GM21381 (cell line): ENCODE data around the gene TRIM8.

Experiments used
- ATAC-seq: cut with Tn5 transposase; IDR thresholded peaks from one replicate; pipeline ENCODE4 v1.9.1; 2021; ENCODE audit warnings: mild to moderate bottlenecking, moderate library complexity; ENCODE audit not compliant: unreplicated experiment

Gene TRIM8

DNA sequence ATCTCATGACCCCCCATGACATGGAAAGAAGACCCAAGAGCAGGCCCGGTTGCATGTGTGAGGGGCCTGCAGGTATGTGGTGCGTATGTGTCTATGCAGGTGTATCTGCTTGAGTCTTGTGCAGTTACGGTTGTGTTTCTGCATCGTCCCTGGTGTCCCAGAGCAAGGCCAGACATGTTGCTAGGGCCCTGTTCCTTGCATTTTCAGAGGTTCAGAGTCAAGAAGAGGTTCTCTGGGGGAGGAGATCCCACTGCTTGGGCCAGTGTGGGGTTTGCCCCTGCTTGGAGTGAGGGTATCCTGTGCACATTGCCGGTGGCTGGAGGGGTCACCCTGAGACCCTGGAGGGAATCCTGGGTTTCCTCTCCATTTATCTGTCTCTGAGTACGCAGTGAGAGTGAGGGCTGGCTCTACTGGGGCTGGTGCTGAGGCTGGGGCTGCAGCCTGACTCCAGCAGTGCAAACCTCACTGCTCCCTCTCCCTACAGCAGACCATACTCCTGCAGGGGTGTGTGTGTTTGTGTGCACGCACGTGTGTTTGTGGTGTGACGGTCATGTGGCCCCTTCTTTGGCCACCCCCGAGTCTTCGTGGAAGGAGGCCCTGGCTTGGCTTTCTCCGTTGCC is 4.1 kb downstream of the TRIM8 start:
- no peak for ATAC-seq

DNA sequence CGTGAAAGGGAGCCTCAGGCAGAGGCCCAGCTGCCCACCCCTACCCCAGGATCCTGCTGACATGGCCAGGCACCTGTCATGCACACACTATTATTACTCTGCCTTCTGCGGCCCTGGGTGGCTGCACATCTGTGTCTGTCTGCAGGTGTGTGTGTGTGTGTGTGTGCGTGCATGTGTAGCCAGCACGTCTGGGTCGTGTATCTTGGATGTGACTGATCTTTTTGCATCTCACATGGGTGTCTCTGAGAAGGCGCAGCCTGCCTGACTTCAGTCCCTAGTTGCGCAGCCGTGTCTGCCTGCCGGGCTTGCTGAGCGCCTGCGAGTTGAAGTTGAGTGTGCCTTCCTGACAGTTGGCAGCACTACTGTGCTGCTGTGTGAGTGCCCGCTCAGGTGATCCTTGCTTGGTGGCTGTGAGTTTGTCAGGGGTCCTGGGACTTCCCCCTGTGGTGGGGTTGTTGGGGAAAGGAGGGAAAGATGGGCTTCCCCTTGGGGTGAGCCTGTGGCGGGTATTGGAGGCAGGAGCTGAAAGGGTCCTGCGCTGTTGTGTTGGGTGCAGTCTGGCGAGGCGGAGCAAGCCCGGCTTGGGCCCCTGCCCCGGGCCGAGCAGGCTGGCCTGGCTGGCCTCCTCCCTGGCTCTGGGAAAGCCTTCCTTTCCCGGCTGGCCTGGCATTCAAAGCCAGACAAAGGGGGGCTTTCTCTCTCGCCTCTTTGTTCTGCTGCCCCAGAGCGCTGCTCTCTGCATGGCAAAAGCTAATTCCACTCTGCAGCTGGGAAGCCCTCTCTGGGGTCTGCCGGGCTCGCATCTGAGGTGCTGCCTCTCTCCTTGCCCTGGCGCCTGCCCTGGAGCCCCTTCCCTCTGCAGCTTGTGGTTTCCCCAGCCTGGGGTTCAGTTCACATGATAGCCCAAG is 4.9 kb downstream of the TRIM8 start:
- ATAC-seq = no peak

DNA sequence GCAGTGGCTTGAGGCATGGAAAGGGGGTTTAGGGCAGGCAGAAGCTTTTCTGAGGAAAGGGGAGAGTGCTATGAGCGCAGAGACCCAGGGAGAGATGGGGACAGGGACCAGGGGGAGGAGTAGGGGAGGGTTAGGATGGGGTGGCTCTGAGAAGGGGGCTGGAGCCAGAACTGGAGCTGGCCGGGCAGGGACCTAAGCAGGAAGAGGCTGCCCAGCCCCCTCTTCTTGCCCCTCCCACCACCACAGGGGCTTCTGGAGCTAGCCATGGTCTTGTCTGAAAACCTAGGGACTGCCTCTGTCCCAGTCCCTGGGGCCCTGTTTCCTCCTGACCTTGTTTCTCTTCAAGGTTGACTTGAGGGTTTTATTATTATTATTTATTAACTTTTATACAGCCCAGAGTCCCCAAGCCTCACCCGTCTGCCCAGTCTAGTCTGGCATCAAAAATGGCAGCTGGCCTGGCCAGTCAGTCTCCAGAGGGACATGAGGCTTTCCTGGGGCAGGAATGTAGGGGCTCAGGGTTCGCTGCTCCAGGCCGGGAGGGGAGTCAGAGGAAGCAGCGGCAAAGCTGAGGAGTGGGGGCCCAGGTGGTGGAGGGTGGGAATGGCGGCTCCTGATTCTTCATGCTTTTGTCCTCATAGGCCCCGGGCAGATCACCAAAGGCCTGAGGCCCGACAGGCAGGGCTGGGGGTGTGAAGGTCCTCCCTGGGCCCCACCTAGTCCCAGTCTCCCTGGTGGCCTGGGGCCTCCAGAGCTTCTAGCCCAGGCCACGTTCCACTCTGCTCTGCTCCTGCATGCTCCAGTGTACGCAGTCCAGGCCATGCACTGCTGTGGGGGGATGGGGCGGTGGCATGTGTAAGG is 5.7 kb downstream of the TRIM8 start:
- no peak for ATAC-seq

DNA sequence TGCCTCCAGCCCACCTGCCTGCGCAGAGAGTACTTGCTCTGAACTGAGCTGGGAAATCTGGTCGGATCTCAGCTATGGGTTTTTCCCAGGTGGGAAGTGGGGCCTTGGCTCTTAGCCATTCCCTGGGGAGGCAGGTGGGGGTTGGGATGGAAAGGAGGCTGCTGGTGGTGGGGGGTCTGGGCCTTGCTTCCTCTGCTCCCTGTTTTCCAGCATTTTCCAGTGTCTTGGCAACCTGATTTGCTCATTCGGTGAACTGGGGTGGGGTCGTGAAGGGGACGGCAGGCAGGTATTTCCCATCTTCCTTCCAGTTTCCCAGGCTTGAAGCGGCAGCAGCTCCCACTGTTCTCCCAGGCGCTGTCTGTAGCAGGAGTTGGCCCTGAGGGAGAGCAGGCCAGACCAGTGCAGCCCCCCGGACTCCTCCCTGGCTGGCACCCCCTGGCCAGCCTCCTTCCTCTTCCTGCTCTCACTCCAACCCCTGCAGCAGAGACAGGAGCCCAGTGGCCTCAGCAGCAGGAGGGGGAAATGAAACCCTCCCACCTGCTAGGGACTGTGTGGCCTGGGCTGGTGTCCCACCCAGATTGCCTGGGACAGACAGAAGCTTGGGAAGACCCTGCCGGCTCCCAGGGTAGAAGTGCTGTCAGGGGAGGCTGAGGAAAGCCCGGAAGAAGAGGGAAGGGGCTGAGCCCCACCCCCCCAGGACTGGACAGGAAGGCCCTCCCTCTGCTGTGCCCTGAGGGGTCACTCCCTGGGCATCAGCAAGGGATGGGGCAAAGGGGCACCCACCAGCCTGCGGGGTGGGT is 6.6 kb downstream of the TRIM8 start:
- no peak for ATAC-seq

DNA sequence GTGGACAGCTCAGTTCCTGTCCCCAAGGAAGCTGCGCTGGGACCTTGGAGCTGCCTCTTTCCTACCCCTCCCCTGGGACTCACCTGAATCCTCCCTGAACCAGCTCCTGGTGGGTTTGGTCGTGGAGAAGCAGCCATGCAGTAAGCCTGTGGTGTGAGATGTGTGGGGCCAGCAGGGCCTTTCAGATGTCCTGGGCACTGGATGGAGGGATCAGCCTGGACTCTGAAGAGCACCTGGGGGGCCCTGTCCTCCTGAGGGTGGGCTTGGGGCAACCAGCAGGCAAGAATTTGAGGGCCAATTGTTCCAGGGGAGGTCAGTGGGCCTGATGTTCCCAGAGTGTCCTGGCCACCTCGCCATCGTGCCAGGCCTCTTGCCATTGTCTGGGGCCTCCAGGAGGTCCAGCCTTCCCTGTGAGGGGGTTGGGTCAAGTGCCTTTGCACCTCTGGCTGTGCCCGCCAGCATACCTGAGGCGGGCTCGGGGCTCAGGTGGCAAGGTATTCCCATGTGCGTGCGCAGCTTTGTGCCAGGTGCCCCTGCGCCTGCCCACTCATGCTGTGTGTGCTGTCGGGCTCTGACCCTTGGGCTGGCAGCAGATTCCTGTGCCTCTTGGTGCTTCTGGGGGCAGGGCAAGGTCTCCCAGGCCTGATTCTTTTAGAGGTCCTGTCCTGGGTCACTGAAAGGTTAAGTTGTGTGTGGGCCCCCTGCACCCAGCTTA is 7.3 kb downstream of the TRIM8 start:
- ATAC-seq = no peak

DNA sequence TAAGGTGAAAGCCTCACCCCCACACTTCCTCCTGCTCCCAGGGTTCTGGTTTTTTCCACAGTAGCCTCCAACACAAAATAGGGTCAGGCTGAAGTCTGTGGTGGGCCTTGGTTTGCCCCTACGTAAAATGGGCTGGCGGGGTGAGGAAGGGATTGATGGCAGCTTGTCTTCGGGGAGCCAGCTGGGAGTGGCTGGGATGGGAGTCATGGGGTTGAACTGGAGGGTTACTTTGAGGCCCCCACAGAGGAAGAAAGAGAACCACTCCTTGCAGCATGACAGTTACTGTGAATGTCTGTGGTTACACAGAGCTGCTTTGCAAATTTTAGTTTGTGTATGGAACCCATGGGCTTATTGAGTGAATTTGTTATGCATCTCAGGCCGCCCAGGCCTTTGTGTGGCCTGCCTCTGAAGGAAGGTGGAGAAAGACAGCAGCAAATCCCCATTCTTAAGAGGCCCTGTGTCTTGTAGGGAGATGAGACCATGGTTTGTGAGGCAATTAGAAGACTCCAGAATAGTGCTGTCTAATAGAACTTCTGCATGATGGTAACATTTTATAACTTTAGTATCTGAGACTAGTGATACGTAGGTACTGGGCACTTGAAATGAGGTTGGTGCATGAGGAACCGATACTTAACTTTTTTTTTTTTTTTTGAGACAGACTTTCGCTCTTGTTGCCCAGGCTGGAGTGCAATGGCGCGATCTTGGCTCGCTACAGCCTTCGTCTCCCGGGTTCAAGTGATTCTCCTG is 8.1 kb downstream of the TRIM8 start:
- peak; percentile 47 for ATAC-seq

DNA sequence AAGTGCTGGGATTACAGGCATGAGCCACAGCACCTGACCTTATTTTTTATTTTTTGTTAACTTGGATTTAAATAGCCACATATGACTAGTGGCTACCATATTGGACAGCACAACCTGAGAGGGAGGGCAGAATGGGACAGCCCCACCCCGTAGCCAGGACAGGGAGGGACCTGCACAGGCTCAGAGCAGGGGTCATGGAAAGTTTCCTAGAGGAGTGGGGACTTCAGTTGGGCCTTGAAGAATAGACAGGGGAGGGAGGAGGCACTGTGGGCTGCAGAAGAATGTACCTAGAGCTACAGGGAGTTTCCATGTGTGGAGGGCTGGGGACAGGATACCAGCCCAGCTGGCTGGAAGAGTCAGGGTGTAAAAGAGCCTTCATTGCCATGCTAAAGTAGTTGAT is 8.8 kb downstream of the TRIM8 start:
- ATAC-seq = no peak

DNA sequence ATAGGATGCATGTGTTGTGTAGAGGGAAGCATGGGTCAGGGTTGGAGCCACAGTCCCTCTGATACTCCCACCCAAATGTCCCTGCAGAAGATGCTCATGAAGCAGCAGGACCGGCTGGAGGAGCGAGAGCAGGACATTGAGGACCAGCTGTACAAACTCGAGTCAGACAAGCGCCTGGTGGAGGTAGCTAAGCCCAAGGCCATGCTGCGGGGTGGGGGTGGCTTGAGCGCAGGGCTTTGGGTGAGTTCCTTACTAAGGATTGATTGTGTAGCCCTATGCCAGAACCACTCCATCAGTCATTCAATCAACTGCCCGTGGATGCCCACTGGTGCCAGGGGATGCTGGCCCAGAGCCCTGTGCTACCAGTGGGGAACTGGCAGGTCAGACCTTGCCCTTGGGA is 10.3 kb downstream of the TRIM8 start:
- ATAC-seq = no peak

DNA sequence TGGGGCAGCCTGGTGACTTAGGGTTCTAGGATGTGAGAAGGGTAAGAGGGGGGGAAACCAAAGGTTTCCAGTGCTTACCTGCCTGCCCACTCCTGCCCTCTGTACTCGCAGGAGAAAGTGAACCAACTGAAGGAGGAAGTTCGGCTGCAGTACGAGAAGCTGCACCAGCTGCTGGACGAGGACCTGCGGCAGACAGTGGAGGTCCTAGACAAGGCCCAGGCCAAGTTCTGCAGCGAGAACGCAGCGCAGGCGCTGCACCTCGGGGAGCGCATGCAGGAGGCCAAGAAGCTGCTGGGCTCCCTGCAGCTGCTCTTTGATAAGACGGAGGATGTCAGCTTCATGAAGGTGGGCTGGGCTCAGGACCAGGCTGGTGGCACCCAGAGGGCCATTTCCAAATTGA is 10.7 kb downstream of the TRIM8 start:
- ATAC-seq = no peak

DNA sequence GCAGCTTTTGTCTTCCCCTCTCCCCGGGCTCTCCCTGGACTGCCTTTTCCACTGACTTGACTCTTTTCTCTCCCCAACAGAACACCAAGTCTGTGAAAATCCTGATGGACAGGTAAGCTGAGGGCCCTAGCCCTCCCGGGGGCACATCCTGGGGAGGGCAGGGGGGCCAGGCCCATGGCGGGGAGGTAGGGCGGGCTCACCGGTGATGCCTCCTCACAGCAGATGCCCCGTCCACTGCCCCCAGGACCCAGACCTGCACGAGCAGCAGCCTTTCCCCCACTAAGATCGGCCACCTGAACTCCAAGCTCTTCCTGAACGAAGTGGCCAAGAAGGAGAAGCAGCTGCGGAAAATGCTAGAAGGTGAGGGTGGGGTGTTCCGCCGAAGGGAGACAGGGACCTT is 11.7 kb downstream of the TRIM8 start:
- no peak for ATAC-seq

DNA sequence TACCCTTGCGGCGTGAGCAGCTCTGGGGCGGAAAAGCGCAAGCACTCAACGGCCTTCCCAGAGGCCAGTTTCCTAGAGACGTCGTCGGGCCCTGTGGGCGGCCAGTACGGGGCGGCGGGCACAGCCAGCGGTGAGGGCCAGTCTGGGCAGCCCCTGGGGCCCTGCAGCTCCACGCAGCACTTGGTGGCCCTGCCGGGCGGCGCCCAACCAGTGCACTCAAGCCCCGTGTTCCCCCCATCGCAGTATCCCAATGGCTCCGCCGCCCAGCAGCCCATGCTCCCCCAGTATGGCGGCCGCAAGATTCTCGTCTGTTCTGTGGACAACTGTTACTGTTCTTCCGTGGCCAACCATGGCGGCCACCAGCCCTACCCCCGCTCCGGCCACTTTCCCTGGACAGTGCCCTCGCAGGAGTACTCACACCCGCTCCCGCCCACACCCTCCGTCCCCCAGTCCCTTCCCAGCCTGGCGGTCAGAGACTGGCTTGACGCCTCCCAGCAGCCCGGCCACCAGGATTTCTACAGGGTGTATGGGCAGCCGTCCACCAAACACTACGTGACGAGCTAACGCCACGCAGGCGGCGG is 12.6 kb downstream of the TRIM8 start:
- no peak for ATAC-seq

DNA sequence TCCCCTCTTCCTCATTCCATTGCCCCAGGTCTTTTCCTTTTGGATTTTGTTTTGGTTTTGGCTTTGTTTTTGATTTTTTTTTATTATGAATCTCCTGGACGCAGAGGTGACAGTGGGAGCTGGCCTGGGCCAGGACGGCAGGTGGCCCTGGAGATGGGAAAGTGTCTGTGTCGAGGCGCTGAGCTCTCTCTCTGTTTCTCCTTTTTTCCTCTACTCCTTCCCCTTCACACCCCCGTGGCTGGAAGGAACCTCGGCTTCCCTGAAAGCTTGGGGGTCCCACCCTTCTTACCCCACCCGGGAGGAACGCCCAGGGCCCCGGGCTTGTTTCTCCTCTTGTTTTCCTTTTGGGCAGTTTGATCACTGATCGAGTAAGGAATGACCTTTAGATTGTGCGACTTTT is 13.2 kb downstream of the TRIM8 start:
- ATAC-seq = no peak

DNA sequence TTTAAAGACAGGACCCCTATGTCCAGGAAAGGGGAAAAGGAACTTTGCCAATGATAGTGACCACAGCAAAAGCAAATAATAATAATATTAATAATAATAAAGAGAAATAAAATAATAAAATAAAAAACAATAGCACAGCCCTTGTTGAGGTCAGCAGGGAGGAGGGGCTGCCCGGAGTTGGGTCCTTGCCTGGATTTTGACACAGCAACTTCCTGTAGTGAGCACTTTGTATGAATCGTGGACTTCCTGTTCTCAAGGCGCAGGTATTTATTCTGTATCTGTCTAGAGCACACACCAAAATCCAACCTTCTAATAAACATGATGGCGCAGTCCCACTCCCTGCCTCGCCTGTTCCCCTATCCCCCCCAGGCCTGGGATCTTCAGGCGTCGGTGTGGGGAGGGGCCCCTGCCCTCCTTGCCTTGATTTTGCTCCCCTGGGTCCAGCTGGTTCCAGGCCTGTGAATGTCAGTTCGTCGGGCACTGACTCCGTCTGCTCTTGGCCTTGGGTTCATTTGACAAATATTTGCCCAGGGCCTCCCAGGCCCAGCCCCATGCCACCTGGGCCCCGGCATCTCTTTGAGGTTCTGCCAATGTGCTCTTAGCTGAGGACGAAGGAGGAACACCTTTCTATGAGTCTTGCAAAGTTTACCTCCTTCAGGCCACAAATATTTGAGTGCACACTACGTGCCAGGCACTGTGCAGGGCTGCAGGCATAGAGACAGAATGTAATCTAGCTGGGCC is 13.9 kb downstream of the TRIM8 start:
- ATAC-seq = no peak

DNA sequence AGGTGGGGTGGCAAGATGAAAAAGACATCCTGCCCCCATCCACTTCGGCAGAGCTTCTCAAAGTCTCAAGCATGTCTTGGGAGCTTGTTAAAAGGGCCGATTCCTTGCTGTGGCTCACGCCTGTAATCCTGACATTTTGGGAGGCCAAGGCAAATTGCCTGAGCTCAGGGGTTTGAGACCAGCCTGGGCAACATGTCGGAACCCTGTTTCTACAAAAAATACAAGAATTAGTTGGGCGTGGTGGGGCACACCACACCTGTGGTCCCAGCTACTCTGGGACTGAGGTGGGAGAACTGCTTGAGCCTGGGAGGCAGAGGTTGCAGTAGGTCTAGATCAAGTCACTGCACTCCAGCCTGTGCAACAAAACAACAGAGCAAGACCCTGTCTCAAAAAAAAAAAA is 14.5 kb downstream of the TRIM8 start:
- no peak for ATAC-seq

DNA sequence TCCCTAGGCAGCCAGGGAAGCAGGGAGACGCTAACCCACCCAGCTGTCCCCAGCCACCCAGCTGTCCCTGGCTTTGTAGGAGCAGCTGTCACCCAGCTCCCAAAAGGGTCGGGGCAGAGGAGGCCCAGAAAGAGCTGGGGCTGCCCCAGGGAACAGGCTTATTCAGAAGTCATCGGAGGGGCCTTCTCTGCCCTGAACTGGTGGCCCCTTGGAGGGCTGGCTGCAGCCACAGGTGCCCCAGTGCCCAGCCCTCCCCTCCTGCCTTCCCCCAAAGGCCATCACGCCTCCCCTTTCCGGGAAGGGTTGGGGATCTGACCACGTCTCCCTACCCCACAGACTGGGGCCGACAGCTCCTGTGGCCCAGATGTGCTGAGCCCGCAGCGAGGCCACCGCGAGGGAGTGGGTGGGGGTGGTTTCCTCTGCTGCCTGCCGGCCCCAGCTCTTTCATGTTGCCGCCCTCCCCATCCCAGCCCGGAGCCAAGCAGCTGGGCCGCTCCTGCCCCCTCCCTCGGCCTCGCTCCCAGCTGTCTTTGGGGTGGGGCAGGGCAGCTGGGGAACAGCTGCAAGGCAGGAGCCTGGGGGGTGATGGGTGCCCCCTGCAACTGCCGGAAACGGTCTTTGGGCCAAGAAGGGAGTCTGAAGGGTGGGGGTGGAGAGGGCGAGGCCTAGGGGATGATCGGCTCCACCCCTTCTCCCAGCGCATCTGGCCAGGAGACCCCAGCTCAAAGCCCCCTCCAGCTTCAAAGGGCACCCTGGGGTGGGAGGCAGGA is 16.8 kb downstream of the TRIM8 start:
- ATAC-seq = peak; percentile 77

DNA sequence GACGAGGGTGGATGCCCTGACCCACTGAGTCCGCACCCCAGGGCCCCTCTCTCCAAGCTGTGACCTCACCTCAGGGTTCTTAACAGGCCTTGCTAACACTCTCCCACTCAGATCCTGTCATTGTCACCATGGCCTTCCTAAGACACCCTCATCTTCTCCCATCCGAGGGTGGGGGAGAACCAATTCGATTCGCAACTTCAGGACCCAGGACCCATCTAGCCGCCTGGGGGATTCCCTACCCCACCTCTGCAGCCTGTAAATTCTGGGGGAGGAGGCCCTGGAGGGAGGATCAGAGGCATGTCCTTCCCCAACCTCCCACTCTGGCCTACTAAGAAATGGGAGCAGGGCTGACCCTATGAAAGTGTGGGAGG is 17.4 kb downstream of the TRIM8 start:
- ATAC-seq = peak; percentile 13

DNA sequence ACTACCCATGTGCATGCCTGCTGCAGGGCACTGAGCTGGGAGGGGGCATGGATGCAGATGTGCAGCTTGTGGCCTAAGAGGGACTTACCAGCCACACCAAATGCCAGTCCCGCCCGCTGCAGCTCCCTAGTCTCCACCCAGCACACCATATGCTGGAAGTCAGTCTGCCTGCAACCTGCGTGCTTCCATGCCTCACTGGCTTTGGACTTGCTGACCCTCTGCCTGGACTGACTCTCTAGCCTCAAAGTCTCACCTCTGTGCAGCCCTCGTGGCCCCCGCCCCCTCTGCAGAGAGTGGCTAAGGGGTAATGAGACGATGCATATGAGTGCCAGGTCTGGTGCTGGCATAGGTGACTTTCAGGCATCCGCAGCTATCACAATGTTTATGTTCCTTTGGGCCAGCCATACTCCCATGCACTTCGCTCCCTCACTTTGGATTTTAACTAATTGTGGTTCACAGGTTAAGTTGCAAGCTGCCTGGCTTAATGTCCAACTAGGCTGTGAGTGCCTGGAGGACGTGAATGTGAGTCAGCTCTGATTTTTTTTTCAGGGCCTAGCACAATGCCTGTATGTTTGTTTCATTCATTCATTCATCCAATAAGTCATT is 21.7 kb downstream of the TRIM8 start:
- ATAC-seq = no peak
